H1 (cell line): Measurements from ENCODE around the gene NDUFA8. TPM values are rescaled to one million over a fixed set of nuclear protein-coding genes. Genes with fewer than 3 reads are reported as not detected.

Source experiments
- CTCF ChIA-PET: fragments of 300-600 bp; sonication (Branson Sonifier 250); formaldehyde crosslinking; loops from one replicate; lab custom pipeline; 2021; ENCODE audit not compliant: partially characterized antibody; lab: Charles Lee
- POLR2A ChIA-PET: fragments of 300-600 bp; sonication (Branson Sonifier 250); formaldehyde crosslinking; loops from one replicate; lab custom pipeline; 2021; ENCODE audit warnings: inconsistent platforms; ENCODE audit not compliant: partially characterized antibody; lab: Charles Lee
- DNase-seq, 2 experiments: peaks; one replicate each; pipeline versions ENCODE4 v3.0.0 to v3.0.0-alpha.2; 2010 to 2022; ENCODE audit warnings: low spot score in 2 of 2, low read depth in 1 of 2, mixed read lengths in 1 of 2
- FAIRE-seq: peaks from 2 replicates; lab custom pipeline; 2011; peaks lifted over from hg19 to GRCh38; lab: Jason Lieb, UNC
- H2AFZ ChIP-seq: 2 replicates; pipeline ENCODE4 v1.8.1; 2012; ENCODE audit warnings: low read length, inconsistent platforms
- H2AK5ac ChIP-seq: 2 replicates; pipeline ENCODE4 v1.6.1; 2013; ENCODE audit warnings: low read depth, low read length
- H2BK120ac ChIP-seq: replicated peaks from 2 replicates; pipeline ENCODE3; 2013; ENCODE audit warnings: low read depth, low read length, inconsistent platforms
- H2BK12ac ChIP-seq: 2 replicates; pipeline ENCODE4 v1.6.1; 2013; ENCODE audit warnings: low read depth, low read length
- H2BK15ac ChIP-seq: 2 replicates; pipeline ENCODE4 v1.6.1; 2013; ENCODE audit warnings: low read length
- H2BK20ac ChIP-seq: 2 replicates; pipeline ENCODE4 v1.6.1; 2013; ENCODE audit warnings: low read length
- H2BK5ac ChIP-seq: 2 replicates; pipeline ENCODE4 v1.6.1; 2013; ENCODE audit warnings: low read depth, low read length
- H3K14ac ChIP-seq: 2 replicates; pipeline ENCODE4 v1.6.1; 2013; ENCODE audit warnings: inconsistent platforms; ENCODE audit not compliant: insufficient read length
- H3K18ac ChIP-seq: 2 replicates; pipeline ENCODE4 v1.6.1; 2013; ENCODE audit warnings: low read length; ENCODE audit errors: extremely low read depth
- H3K23ac ChIP-seq: 2 replicates; pipeline ENCODE4 v1.6.1; 2013; ENCODE audit warnings: inconsistent platforms; ENCODE audit not compliant: insufficient read length
- H3K23me2 ChIP-seq: 2 replicates; pipeline ENCODE4 v1.6.1; 2013; ENCODE audit warnings: low read depth, low read length
- H3K27ac ChIP-seq: 2 replicates; pipeline ENCODE4 v1.6.1; 2011; ENCODE audit warnings: low read depth, low read length, inconsistent platforms
- H3K27me3 ChIP-seq, 4 experiments: replicated peaks in 1 of 4; 1 replicate in 1 of 4; 2 replicates in 3 of 4; pipeline versions ENCODE4 v1.6.1 to v1.8.1; 2011 to 2013; ENCODE audit warnings: low read length in 3 of 4, mild to moderate bottlenecking in 3 of 4, inconsistent platforms in 2 of 4, mixed read lengths in 2 of 4, moderate library complexity in 1 of 4; ENCODE audit not compliant: control insufficient read depth in 3 of 4, insufficient read depth in 3 of 4; ENCODE audit errors: extremely low read depth in 1 of 4
- H3K36me3 ChIP-seq, 4 experiments: 2 replicates each; pipeline versions ENCODE4 v1.6.1 to v1.8.1; 2011 to 2013; ENCODE audit warnings: mild to moderate bottlenecking in 4 of 4, low read length in 3 of 4, moderate library complexity in 2 of 4, control low read depth in 1 of 4, inconsistent platforms in 1 of 4; ENCODE audit not compliant: insufficient read depth in 4 of 4, control insufficient read depth in 2 of 4
- H3K4ac ChIP-seq: replicated peaks from 2 replicates; pipeline ENCODE3; 2013; ENCODE audit warnings: low read length, low read depth, mixed read lengths, inconsistent platforms; ENCODE audit not compliant: insufficient read length
- H3K4me1 ChIP-seq, 4 experiments: replicated peaks in 1 of 4; 1 replicate in 1 of 4; 2 replicates in 3 of 4; pipeline versions ENCODE4 v1.6.1 to v1.8.1; 2011 to 2013; ENCODE audit warnings: low read length in 3 of 4, inconsistent platforms in 2 of 4, mixed read lengths in 1 of 4; ENCODE audit not compliant: insufficient read depth in 4 of 4, control insufficient read depth in 3 of 4
- H3K4me2 ChIP-seq, 2 experiments: 2 replicates each; pipeline versions ENCODE4 v1.6.1 to v1.8.1; 2011 to 2013; ENCODE audit warnings: low read depth in 2 of 2, low read length in 2 of 2, control low read depth in 1 of 2, inconsistent platforms in 1 of 2, mild to moderate bottlenecking in 1 of 2; ENCODE audit not compliant: insufficient read depth in 1 of 2
- H3K4me3 ChIP-seq, 4 experiments: fragments of 200-600, 300-600 bp in 1 of 4; sonication (generic), shearing (Covaris generic), sonication (Bioruptor Twin) in 1 of 4; 2 replicates each; pipeline versions ENCODE4 v1.5.1 to v1.8.1; 2011 to 2016; ENCODE audit warnings: low read length in 4 of 4, low read depth in 3 of 4, control low read depth in 2 of 4, inconsistent platforms in 2 of 4, mild to moderate bottlenecking in 2 of 4, mixed read lengths in 1 of 4, moderate library complexity in 1 of 4; ENCODE audit not compliant: insufficient read depth in 2 of 4; ENCODE audit errors: extremely low read depth in 1 of 4
- H3K56ac ChIP-seq: replicated peaks from 2 replicates; pipeline ENCODE3; 2013; ENCODE audit warnings: low read depth, mild to moderate bottlenecking, mixed read lengths, low read length, inconsistent platforms; ENCODE audit not compliant: insufficient read length
- H3K79me1 ChIP-seq: 2 replicates; pipeline ENCODE4 v1.6.1; 2013; ENCODE audit warnings: low read depth, low read length, control low read depth
- H3K79me2 ChIP-seq, 2 experiments: 2 replicates each; pipeline versions ENCODE4 v1.6.1 to v1.8.1; 2012 to 2013; ENCODE audit warnings: low read length in 2 of 2, mild to moderate bottlenecking in 2 of 2, inconsistent platforms in 1 of 2; ENCODE audit not compliant: insufficient read depth in 2 of 2, control insufficient read depth in 1 of 2
- H3K9ac ChIP-seq, 4 experiments: replicated peaks in 1 of 4; 1 replicate in 1 of 4; 2 replicates in 3 of 4; pipeline versions ENCODE4 v1.6.1 to v1.8.1; 2011 to 2013; ENCODE audit warnings: low read depth in 3 of 4, low read length in 3 of 4, control low read depth in 2 of 4, mild to moderate bottlenecking in 2 of 4, moderate library complexity in 2 of 4, inconsistent platforms in 1 of 4; ENCODE audit errors: extremely low read depth in 1 of 4
- H3K9me3 ChIP-seq, 2 experiments: 2 replicates each; pipeline versions ENCODE4 v1.6.1 to v1.8.1; 2012 to 2013; ENCODE audit warnings: mild to moderate bottlenecking in 2 of 2, moderate library complexity in 2 of 2, control low read depth in 1 of 2, inconsistent platforms in 1 of 2, low read depth in 1 of 2, low read length in 1 of 2, mixed read lengths in 1 of 2; ENCODE audit not compliant: insufficient read depth in 2 of 2
- H4K20me1 ChIP-seq, 2 experiments: replicated peaks in 1 of 2; 2 replicates each; pipeline versions ENCODE3 to v1.8.1; 2011 to 2013; ENCODE audit warnings: inconsistent platforms in 2 of 2, low read length in 2 of 2, mild to moderate bottlenecking in 1 of 2; ENCODE audit not compliant: insufficient read depth in 2 of 2, control insufficient read depth in 1 of 2
- H4K5ac ChIP-seq: 2 replicates; pipeline ENCODE4 v1.6.1; 2013; ENCODE audit warnings: low read length, low read depth, mixed read lengths, inconsistent platforms; ENCODE audit not compliant: insufficient read length
- H4K8ac ChIP-seq: 2 replicates; pipeline ENCODE4 v1.8.0; 2013; ENCODE audit warnings: mild to moderate bottlenecking, moderate library complexity, low read length, inconsistent platforms; ENCODE audit not compliant: insufficient read depth; ENCODE audit errors: extremely low read depth
- H4K91ac ChIP-seq: replicated peaks from 2 replicates; pipeline ENCODE3; 2013; ENCODE audit warnings: low read length, mixed read lengths, inconsistent platforms; ENCODE audit not compliant: insufficient read length
- ATF2 ChIP-seq: IDR thresholded peaks from 2 replicates; pipeline ENCODE4 v1.6.1; 2012; ENCODE audit warnings: low read length, inconsistent platforms
- CTCF ChIP-seq, 3 experiments: IDR thresholded peaks; 1 replicate in 2 of 3; 2 replicates in 1 of 3; pipeline versions ENCODE4 v1.5.1 to v1.6.1; 2011; ENCODE audit warnings: low read length in 3 of 3, mild to moderate bottlenecking in 3 of 3, inconsistent platforms in 2 of 3, low read depth in 1 of 3, moderate library complexity in 1 of 3; ENCODE audit not compliant: insufficient read depth in 1 of 3; ENCODE audit errors: control extremely low read depth in 1 of 3
- MAFK ChIP-seq: IDR thresholded peaks from 2 replicates; pipeline ENCODE4 v1.6.1; 2012; ENCODE audit warnings: low read depth, mild to moderate bottlenecking, improper control_type of control experiment, low read length
- PHF8 ChIP-seq: fragments of 200-600 bp; sonication (generic); conservative IDR thresholded peaks from 2 replicates; pipeline ENCODE4 v1.7.1; 2012; ENCODE audit warnings: low read depth, mild to moderate bottlenecking, inconsistent platforms, low read length, moderate library complexity
- POLR2AphosphoS5 ChIP-seq: IDR thresholded peaks from 2 replicates; pipeline ENCODE4 v1.6.1; 2011; ENCODE audit warnings: low read depth, low read length
- SP4 ChIP-seq: IDR thresholded peaks from 2 replicates; pipeline ENCODE4 v1.6.1; 2012; ENCODE audit warnings: low read length, inconsistent platforms
- USF2 ChIP-seq: IDR thresholded peaks from 2 replicates; pipeline ENCODE4 v1.6.1; 2011; ENCODE audit warnings: low read length, improper control_type of control experiment
- YY1 ChIP-seq: IDR thresholded peaks from 2 replicates; pipeline ENCODE4 v1.6.1; 2011; ENCODE audit warnings: low read depth, mild to moderate bottlenecking, low read length
- ZNF274 ChIP-seq: IDR thresholded peaks from 2 replicates; pipeline ENCODE4 v1.7.0; 2012; ENCODE audit warnings: low read length, borderline replicate concordance; ENCODE audit errors: extremely low read depth
- WGBS, 2 experiments: shearing (Covaris generic) in 1 of 2; methylation state at CpG; one replicate each; pipeline versions ENCODE4 v1.1.6 to v1.1.7; 2013 to 2015; ENCODE audit warnings: low lambda C conversion rate in 2 of 2, mixed read lengths in 2 of 2, inconsistent platforms in 1 of 2, low coverage in 1 of 2, missing lambda C conversion rate in 1 of 2; ENCODE audit not compliant: insufficient replicate concordance in 2 of 2, insufficient coverage in 1 of 2, insufficient read length in 1 of 2; ENCODE audit errors: extremely low coverage in 1 of 2, missing lambda C conversion rate in 1 of 2; 5-methylcytosine and 5-hydroxymethylcytosine counted together
- polyA plus RNA-seq, 7 experiments: library from polyadenylated mRNA; depleted of rRNA in 3 of 7; stranded (reverse) in 5 of 7; unstranded in 2 of 7; fragments of >200 nt in 5 of 7; fragments of 200-250 nt in 2 of 7; gene quantifications; 1 replicate in 5 of 7; 2 replicates in 1 of 7; 4 replicates in 1 of 7; pipeline versions ENCODE4 v1.2.1 to v1.2.3, GENCODE V29; 2011 to 2013; ENCODE audit warnings: missing spikeins in 2 of 7, mixed read lengths in 2 of 7
- total RNA-seq: library from RNA; stranded (reverse); fragmentation: NEBNext Ultra II Directional; extraction: Animal tissue kit (Norgen Biotek cat#: 25700); gene quantifications from 2 replicates; pipeline ENCODE4 v1.2.1, GENCODE V29; 2021

NDUFA8 gene
- total and polyA plus RNA-seq, 2 of the 8 experiments (the other 6 are each of a cell fraction or from before 2014, with no cell fraction given) = 61.0 to 73.8 TPM

- H3K79me1 ChIP-seq = no peaks in the 10 kb centered on the region
- no peak overlapping the region for H2AFZ ChIP-seq
- no peak overlapping the region for H2BK12ac ChIP-seq
- H3K36me3 ChIP-seq = no peaks in the 10 kb centered on the region
- H3K4me2 ChIP-seq = no peak overlapping the region
- H3K14ac ChIP-seq = no peak overlapping the region
- H2AK5ac ChIP-seq = no peak overlapping the region
- ChIA-PET POLR2A (no interaction called here), CTCF (interaction anchor here (0.9 to 4.1 kb wide), 11 partner anchors 8 to 173 kb away, joined by 3 to 16 read pairs (median 6); partner anchors contain the start of gene NDUFA8)
- FAIRE-seq = no peak
- H4K5ac ChIP-seq = no peak overlapping the region
- H3K9me3 ChIP-seq = no peaks in the 10 kb centered on the region
- H4K91ac ChIP-seq = no peak overlapping the region
- no peak for DNase-seq
- no peaks in the 10 kb centered on the region for H3K27me3 ChIP-seq
- H2BK5ac ChIP-seq = no peak overlapping the region
- no peak overlapping the region for H4K8ac ChIP-seq
- no peaks in the 10 kb centered on the region; a peak in 1 of 7 replicates for H3K4me1 ChIP-seq
- no peaks in the 10 kb centered on the region for H3K23me2 ChIP-seq
- no peaks in the 10 kb centered on the region for H4K20me1 ChIP-seq
- H3K23ac ChIP-seq = no peak overlapping the region
- H2BK15ac ChIP-seq = no peak overlapping the region
- H3K9ac ChIP-seq = no peak overlapping the region
- no peaks in the 10 kb centered on the region for H3K79me2 ChIP-seq
- 85% methylated on average over 7 of the region's 7 CpGs; no CpG with 5 or more reads in 1 of the 2 experiments for WGBS, 2 experiments
- H3K56ac ChIP-seq = no peak overlapping the region
- no peak overlapping the region for H2BK20ac ChIP-seq
- H3K18ac ChIP-seq = no peak overlapping the region
- no peak overlapping the region for H2BK120ac ChIP-seq
- H3K4me3 ChIP-seq = no peak overlapping the region
- no peak overlapping the region for H3K27ac ChIP-seq
- no peak overlapping the region for H3K4ac ChIP-seq
- TF ChIP-seq CTCF (IDR thresholded peaks at IDR 0.05; ENCODE audit: control extremely low read depth in 1 of 3, insufficient read depth in 1 of 3, low read depth in 1 of 3, low read length in 3 of 3) = no peak
- TF ChIP-seq MAFK = no peak
- TF ChIP-seq PHF8 = no peak
- TF ChIP-seq YY1 = no peak
- no peak for TF ChIP-seq USF2
- TF ChIP-seq POLR2AphosphoS5 = no peak
- TF ChIP-seq ZNF274 = no peak
- TF ChIP-seq SP4 = no peak
- no peak for TF ChIP-seq ATF2
Observed at GRCh38 chr9:122183501-122183900, 23.9 kb upstream of the NDUFA8 start.
